NCI-H2081 (cell line): ENCODE measurements around the gene NCOA1.
A peak's percentile ranks its signal among the peaks of the same experiment; 100 is the strongest.

ENCODE experiments used
- DNase-seq, 2 experiments: peaks; one replicate each; lab custom pipeline; 2025; lab: John Stamatoyannopoulos, UW

Gene NCOA1

GRCh38 chr2:24702800-24703199 lies 211.7 kb downstream of the NCOA1 start:
- DNase-seq = no peak

GRCh38 chr2:24704692-24705091 lies 213.6 kb downstream of the NCOA1 start:
- DNase-seq = no peak

- DNase-seq = no peak
These were observed 216.1 kb downstream of the NCOA1 start for GRCh38 chr2:24707143-24707542.

GRCh38 chr2:24708537-24709152 lies 217.6 kb downstream of the NCOA1 start:
- DNase-seq = no peak

GRCh38 chr2:24710806-24711205 lies 219.8 kb downstream of the NCOA1 start:
- no peak for DNase-seq

GRCh38 chr2:24711865-24712264 lies 220.8 kb downstream of the NCOA1 start:
- DNase-seq = no peak

GRCh38 chr2:24712296-24712695 lies 221.2 kb downstream of the NCOA1 start:
- DNase-seq = no peak

GRCh38 chr2:24717263-24717951 lies 226.4 kb downstream of the NCOA1 start:
- DNase-seq = no peak

- no peak for DNase-seq
These were observed 229.3 kb downstream of the NCOA1 start for GRCh38 chr2:24720310-24720709.

- DNase-seq = peak; percentile 75 to 91
These were observed 230.4 kb downstream of the NCOA1 start for GRCh38 chr2:24721470-24721869.

- DNase-seq = no peak
These were observed 231.2 kb downstream of the NCOA1 start for GRCh38 chr2:24722141-24722790.

- DNase-seq = no peak
These were observed 232.1 kb downstream of the NCOA1 start for GRCh38 chr2:24723191-24723590.

- no peak for DNase-seq
These were observed 232.6 kb downstream of the NCOA1 start for GRCh38 chr2:24723665-24724064.

GRCh38 chr2:24724111-24724775 lies 233.2 kb downstream of the NCOA1 start:
- no peak for DNase-seq

GRCh38 chr2:24725956-24726355 lies 234.9 kb downstream of the NCOA1 start:
- DNase-seq = no peak

- no peak for DNase-seq
These were observed 239.4 kb downstream of the NCOA1 start for GRCh38 chr2:24730481-24730880.

- no peak for DNase-seq
These were observed 240.0 kb downstream of the NCOA1 start for GRCh38 chr2:24731040-24731439.

GRCh38 chr2:24731923-24732322 lies 240.9 kb downstream of the NCOA1 start:
- DNase-seq = no peak

GRCh38 chr2:24734741-24735140 lies 243.7 kb downstream of the NCOA1 start:
- DNase-seq = no peak

GRCh38 chr2:24739354-24740025 lies 248.4 kb downstream of the NCOA1 start:
- DNase-seq = no peak

GRCh38 chr2:24740142-24740541 lies 249.1 kb downstream of the NCOA1 start:
- DNase-seq = no peak

GRCh38 chr2:24742730-24743129 lies 251.7 kb downstream of the NCOA1 start:
- no peak for DNase-seq
